IPS-NIHi11 (cell line): ENCODE data around the gene NPRL2.

Source experiments
- DNase-seq: peaks from one replicate; pipeline ENCODE4 v3.0.0; 2012; ENCODE audit warnings: mixed read lengths, low spot score

The NPRL2 gene

DNA sequence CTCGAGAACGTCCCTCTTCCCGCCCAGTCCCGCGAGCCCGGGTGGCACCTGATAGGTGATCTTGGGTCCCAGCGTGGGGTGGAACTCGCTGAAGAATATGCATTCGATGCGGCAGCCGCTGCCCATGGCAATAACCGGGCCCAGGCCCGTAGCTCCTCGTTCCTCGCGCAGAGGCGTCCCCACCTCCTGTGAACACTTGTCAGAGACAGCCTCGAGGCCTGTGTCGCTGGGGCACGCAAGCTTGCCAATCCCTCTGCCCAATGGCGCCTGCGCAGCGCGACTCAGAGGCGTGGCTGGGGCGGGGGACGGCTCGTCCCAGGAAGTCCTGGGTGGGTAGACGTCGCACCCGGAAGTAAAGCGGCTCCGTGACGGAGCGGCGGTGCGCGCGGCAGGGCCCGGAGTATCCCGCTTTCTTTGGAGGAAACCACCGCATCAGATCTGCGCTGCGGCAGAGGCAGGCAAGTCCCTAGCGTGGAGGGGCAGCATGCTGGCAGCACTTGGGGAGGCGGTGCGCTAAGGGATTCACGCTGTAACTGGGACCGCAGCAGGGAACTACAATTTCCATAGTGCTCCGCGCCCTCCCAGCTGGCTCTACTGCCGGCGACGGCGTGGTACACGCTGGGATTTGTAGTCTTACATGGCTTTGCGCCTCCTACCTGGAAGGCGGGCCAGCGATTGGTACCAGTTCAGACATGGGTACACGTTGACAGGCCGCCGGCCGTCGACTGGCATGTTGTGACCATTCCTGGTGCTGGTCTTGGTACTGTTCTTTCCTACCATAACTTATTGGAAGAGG, at the start of gene NPRL2, which contains the start of gene CYB561D2:
Gene NPRL2, minus strand, starts transcription at position 249 of the 796 bp plus-strand sequence. Its CDS starts 123 bp downstream, at position 126.
Gene CYB561D2, plus strand, starts transcription at position 336 of the 796 bp plus-strand sequence. CDS start 572 bp downstream, outside the sequence.
- peak; percentile 94 for DNase-seq

DNA sequence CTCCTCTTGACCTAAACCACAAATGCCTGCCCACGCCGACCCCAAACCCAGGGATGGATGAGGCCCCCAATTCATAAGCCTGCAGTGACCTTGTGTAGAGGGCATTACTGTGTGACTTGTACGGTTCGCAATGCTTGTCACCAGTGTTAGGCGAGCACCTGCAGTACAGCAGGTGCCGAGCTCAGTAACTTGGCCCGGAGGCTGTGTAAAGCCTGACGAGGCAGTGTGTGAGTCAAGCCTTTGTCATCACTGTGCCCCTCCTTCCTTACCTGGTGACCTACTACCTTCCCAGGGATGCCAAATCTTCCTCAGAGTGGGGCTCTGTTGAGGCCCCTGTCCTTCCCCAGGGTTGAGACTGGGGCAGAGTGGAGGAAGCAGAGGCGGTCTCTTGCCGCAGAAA, 45.9 kb upstream of the NPRL2 start:
- DNase-seq, result no peak

DNA sequence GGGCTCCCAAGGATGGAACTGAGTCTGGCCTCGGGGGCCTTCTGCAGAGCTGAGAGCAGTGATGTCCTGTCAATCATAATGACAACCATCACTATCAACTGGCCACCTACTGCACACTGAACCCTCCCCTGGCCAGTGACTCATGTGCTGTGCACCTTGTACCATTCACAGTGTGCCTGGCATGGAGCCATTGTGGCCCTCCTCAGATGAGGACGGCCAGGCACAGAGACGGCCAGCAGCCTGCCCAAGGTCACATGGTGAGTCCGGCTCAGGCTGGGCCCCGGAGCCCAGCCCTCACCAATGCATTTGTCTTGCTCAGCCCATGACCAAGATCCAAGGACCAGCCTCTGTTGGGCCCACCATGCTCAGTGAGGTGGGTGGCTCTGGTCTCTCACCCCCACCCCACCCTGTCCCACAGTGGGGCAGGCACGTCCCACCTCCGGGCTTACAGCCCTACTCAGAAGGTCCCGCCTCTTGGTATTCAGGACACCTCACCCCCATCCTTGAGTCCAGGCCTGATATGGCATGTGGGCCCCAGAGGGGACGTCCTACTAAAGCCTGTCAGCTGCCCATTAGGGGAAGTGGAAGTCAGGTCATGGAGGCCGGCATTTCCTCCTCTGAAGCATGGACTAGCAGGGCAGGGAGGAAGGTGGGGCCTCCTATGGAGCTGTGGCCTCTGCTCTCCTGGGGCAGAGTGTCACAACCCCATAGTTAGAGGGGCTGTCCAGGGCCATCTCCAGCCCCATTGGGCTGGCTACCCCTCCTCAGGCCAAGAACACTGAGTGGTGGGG, 44.7 kb upstream of the NPRL2 start:
- no peak for DNase-seq

DNA sequence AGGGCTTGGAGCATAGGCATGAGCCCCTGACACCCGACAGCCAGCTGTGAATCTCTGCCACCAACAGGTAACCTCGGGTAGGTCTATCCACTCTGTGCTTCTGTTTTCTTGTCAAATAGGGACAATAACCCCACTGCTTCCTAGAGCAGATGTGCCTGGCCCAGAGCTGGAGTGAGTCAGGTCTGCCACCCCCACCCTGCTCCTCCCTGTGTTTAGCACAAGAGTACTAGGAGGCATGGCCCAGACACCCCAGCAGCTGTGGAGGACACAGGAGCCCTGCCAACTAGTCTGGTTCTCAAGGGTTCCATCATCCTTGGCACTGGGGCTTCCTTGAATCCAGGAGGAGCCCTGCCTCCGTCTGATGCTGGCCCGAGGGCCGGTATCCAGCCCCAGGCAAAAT, 42.5 kb upstream of the NPRL2 start:
- no peak for DNase-seq

DNA sequence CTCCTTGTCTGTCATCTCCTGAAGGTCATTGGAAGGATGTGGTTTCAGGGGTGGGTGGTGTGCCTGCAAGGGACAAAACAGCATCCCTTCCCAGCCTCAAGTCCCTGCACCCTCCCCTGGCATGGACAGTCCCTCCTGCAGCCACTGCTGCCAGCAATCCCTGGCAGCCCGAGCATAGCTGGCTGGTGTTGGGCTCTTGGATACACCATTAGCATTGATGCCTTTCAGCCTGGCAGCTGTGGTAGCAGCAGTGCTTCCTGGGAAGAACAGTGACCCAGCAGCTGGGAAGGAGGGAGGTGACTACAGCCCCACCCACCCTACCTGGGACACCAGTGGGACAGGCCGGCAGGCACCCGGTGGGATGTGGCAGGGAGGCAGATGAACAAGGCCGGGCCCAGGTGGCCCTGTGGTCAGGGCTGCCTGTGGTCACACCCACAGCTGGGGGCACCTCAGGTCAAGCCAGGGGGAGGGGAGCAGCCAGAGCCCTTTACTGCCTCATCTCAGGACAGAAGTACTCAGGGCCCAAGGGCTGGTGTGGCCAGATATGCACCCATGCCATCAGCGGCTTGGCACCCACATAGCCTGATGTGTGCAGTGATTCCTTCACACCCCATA, 41.6 kb upstream of the NPRL2 start:
- no peak for DNase-seq

DNA sequence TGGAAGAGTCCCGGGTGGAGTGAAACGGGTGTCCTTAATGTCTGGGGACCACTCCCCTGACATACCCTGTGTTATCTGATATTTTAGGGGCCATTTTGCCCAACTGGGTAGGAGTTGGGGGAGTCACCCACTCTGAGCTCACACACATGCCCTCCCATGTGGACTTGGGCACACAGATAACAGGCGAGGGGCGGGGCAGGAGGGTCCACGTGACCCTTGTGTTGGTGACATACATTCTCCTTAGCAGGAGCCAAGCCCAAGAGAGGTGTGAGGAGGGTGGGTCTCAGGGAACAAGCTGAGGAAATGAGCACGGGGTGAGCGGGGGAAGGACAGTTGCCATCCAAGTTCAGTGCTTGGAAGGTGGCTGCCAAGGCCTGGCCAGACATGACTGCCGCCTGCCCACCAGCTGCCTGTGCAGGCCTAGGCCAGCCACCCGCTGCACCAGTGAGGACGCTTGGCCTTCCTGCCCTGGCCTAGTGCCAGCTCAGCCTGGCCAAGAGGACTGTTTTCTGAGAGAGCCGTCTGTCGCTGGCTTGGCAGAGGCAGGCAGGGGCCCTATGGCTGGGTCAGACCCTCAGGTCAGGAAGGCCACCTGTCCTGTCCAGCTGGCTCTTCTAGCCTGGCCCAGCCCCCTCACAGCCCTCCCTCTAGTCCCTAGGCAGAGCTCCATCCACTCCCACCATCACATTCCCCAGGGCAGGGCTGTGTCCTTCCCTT, 40.1 kb upstream of the NPRL2 start:
- DNase-seq, result no peak

DNA sequence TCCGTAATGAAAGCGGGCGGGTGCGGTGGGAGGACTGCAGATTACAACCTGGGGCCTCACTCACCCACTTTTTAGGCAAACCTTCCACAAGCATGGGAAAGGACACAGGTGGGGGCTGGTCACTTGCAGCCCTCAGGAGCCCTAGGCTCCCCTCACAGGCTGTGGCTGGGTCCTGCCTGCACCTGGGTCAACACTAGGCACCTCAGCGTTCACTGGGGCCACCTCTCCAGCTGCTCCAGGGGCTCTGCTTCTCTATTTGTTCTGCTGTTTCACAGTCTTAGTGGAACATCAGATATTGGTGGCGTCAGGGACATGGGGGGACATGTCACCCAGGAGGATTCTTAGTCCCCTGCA, 38.8 kb upstream of the NPRL2 start:
- DNase-seq, result no peak

DNA sequence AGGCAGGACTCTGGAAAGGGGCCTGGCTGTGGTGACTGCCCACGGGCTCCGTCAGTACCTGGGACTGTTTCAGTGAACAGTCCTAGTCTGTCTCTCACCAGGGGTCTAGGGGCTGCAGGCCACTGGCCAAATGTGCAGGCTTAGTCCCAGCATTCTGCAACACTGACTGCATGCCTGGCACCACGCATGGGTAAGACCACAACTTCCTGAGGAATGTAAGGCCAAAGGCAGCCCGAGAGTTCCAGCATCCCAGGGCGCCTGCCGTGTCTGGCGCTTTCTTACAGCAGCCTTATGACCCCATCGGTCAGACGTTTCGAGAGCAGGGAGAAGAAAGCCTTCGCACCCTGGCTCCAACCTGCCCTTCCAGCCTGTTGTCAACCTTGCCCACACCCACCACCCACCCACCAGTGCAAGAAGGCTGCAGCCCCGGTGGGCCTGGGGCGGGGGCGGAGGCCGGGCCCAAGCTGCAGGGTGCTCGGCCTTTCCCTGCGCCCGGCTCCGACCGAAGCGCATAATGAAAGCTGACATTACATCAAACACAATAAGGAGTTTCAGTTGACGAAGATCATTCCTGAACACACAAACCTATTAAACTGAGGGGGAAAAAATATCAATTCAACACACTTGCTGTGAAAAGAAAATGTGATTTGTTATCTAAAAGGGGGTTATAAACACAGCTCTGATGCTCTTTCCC, 38.3 kb upstream of the NPRL2 start:
- DNase-seq, result no peak

DNA sequence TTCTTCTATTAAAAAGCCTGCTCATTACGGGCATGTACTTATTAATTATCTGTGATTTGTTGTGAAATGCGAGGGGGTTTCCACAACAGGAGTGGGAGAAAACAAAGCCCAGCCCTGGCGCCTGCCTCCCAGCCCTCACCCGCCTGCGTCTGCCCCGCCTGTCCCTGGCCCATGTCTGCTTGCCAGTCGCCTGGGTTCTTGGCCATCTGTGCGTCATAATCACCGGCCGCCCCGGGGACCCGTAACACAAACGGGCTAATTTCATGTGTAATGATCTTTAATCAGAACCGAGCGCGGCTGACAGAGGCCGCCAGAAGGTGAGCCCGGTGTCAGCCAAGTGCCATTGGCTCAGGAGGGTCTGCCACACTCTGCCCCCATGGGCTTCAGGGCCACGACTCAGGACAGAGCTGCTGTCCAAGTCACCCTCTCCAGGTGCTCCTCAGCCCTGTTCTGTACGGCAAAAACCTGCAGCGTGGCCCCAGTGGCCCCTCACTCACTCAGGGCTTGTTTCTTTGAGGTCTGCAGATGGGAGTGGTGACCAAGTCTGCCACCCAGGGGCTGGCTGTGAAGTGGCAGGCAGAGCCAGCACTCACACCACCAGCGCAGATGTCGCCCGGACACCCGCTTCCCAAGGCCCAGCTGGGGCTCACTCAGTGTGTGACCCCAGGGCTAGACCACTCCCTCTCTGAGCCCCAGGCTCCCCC, 37.6 kb upstream of the NPRL2 start:
- DNase-seq, result peak; percentile 92

DNA sequence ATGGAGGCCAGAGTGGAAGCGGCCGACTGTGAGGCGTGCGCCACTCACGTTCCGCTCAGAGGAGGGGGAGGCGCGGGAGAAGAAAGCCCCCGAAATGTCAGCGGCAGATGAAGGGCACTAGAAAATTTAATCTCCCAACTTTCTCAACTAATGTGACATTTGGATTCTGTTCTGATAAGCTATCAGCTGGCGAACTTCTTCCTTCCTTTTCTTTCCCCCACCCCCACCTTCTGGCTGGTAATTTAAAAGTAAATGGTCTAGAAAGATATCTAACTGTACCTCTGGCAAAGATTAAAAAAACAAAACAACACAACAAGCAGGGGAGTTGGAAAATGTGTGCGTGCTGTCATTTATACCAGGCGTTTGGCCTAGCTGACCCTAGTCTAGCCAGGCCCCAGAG, 35.2 kb upstream of the NPRL2 start:
- DNase-seq, result no peak

DNA sequence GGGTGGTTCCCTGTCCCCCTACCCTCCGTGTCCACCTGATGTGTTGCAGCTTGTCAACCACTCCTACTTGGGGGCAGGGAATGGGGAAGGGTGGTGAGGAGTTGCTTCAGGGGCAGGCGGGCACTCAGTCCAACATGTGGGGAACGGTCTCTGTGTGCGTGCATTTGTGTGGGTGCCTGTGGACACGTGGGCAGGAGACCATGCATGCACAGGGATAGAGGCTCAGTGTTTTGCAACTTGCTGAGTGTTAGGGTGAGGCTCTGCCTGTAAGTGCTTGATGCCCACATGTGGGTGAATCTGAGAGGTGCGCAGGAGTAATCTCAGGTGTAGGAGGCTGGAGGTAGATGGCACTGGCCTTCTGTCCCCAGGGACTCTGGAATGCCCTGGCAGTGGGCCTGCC, 33.2 kb upstream of the NPRL2 start:
- DNase-seq, result no peak

DNA sequence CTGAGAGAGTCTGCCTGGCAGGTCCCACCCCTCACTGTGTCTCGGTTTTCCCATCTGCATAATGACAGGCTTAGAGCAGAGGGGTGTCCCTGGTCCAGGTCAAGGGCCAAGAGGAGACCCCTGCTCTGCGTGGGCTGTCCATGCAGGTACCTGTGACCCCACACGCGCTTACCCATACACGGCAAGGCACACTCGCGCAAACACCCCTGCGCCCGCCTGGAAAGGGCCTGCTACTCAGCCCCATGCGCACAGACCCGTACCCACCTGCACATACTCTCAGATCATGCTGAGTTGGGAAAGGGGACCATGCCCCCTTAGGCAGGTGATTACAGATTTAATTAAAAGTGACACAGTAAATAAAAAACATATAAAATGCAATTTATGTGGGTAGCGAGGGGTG, 32.1 kb upstream of the NPRL2 start:
- DNase-seq, result no peak

DNA sequence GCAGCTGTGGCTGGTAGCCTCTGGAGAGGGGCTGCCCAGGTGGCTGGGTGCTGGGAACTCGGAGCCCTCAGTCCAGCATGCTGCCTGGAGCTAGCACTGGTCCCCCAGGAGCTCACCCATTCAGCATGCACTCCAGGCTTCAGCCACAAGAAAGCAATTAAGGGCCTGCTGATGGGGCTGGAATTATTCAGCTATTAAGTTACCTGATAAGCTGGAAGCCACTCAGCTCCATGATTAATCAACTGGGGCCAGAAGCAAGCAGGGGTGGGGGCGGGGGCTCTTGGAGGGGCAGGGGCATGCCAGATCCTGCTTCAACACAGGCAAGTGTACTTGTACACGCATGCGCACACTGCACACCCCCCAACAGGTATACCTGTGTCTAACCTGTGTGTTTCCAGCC, 30.8 kb upstream of the NPRL2 start:
- DNase-seq, result no peak

DNA sequence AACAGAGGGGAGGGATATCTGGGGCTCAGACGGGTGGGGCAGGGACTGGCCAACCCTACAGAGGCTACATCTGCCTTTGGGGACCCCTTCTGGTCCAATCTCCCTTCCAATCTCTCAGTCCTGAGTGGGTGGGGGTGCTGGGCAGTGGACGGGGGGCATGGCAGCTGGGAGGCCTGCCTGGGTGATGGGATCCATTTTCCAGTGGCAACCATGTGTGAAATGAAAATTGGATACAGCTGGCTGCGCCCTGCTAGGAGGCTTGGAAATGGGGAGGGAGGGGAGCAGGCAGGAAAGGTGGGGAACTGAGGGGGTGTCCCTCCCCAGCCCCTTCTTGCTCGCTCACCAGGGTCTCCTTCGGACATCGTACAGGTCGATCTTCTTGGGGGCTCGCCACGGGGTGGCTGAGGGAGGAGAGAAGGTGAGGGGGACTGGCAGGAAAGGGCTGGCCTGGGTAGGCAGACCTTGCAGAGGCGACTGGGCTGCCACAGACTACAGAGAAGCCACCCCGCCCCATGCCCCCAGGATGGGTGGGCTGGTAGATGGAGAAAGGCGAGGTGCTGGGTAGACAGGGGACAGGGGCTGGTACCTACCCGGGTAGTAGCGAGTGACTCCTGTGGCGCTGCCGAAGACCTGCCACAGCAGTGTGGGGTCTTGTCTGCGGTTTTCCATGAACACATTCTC, 30.0 kb upstream of the NPRL2 start:
- DNase-seq, result no peak

DNA sequence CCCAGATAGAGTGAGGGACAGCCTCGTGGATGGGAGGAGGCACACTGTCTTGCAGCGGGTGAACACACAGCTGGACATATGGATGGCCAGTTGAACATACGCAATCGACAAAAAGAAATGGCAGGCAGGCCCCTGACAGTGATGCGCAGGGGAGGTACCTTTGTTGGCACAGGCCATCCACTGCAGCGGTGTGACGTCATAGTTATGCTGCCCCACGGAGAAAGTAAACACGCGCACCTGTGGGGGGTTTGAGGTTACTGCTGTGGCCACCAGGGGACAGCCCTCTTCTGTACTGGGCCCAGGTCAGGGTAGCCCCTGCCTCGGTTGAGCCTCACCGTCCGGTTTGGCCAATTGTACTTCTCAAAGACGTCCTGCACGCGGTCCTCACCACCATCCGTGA, 28.2 kb upstream of the NPRL2 start:
- no peak for DNase-seq

DNA sequence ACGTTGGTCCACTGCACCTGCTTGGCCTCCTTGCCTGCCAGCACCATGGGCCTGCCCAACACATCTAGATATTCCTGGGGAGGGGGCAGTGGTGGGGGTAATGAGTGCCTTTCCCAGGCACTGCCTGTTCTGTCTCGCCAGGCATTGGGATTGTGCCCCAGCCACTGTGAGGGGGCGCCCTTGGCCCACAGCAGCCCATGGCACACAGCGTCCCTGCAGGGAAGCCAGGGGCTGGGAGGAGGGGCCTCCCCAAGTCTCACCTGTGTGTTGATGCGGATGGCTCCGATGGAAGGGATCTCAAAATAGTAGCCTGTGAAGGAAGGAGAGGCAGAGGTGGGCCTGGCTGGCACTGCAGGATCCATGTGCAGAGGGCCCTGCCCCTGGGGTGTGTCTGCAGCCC, 27.4 kb upstream of the NPRL2 start:
- DNase-seq, result no peak

DNA sequence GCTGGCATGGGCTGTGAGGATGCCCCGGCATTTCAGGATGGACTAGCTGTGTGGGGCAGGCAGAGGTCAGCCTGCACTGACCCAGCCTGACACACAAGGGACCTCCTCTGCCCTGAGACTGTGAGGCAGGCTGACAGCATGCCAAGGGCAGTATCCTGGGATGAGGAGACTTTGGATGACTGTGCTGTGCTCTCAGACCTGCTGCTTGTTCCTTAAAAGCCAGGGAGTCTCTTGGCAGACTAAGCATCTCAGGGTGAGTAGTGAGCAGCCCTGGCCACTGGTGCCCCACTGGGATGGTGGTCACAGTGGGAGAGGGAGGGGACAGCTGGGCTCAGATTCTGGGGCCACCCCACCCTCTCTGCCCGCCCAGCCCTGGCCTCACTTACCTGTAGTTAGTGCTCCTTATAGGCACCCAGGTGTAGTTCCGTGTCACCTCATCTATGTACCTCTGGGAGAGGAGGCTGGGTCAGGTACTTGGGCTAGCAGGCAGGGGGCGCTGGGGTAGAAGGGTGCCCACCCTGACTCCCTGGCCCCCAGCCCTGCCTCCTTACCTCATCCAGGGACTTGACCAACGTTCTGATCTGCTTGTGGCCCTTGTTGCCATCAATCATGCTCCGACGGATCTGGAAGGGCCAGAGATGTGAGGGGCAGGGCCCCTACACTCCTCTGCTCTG, 24.8 kb upstream of the NPRL2 start:
- DNase-seq, result peak; percentile 77

DNA sequence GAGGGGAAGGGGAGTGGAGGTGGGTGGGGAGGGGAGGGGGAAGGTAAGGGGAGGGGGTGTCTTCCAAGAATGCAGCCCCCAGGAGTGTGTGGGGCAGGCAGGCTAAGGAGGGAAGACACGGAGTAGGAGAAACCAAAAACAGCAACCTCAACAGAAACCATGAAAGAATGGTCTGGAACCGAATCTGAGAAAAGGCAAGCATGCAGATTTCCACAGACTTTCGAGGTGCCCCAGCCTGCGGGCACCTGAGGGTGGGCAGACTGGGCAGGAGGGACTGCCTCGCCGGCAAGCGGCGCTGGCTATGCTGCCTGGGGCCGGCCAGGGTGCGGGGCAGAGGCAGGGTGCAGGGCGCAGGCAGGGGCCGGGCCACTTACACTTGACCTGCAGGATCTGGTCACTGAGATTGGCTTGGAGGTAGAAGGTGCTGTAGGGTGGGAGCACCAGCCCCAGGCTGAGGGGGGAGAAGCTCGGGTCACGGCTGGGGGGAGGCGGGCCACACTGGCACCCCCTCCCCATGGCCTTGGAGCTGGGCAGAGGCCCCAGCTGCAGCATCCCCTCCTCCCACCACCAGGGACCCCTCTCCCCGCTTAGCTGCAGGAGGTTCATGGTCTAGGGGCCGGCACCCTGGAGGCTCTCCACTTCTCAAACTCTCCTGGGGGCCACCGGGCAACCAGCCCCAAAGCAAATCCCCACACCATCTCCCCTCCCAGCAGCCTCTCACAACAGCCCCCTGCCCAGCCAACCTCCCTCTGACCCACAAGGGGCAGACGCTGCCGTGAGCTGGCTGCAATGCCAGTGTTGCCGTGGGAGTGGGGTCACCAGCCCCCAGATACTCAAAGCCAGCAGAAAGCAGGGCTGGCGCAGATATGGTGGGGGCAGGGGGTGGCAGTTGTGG, 24.0 kb upstream of the NPRL2 start:
- peak; percentile 55 for DNase-seq
